ENCODE results near the gene SLC17A6.

Gene SLC17A6

GRCh38 chr11:22389526-22390282, 51.5 kb downstream of the SLC17A6 start:
- no peak for DNase-seq (ENCODE audit: low read depth in 3 of 3)

DNA sequence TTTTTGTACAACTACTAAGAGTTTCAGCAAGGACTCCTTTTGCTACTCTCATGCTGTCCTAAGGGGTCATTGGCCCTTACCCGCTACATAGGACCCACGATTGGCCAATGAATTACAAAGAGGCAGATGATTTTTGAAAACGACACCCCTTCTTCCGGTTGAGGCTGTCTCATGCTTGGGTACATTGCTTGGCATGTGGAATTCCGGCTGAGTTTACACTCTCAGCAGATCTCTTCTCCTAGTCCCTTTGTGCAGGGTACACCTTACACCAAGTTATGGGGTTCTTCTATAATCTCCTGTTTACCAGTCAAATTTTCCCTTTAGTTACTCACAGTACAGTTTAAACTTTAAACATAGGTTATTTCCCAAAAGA, 52.1 kb downstream of the SLC17A6 start:
- no peak for DNase-seq (ENCODE audit: low read depth in 3 of 3)

DNA sequence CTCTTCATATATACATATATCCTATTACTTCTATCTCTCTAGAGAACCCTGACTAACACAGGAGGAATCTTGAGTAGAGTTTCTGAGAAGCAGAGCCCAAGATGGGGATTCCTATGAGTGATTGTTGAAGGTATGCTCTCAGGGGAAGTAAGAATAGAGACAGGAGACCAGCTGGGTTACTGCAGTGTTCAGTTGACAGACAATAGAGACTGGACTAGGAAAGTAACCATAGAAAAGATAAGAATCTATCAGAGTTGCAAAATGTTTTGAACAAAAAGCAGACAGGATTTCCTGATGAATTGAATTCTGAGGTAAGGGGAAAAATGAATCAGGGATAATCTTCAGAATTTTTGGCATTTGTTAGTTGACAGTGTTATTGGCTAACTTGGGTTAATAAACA, 54.4 kb downstream of the SLC17A6 start:
- no peak for DNase-seq (ENCODE audit: low read depth in 3 of 3)

- no peak for DNase-seq (ENCODE audit: low read depth in 3 of 3)
Measured at GRCh38 chr11:22405377-22405776, 67.2 kb downstream of the SLC17A6 start.

GRCh38 chr11:22407267-22407666, 69.1 kb downstream of the SLC17A6 start:
- no peak for DNase-seq (ENCODE audit: low read depth in 3 of 3)

DNA sequence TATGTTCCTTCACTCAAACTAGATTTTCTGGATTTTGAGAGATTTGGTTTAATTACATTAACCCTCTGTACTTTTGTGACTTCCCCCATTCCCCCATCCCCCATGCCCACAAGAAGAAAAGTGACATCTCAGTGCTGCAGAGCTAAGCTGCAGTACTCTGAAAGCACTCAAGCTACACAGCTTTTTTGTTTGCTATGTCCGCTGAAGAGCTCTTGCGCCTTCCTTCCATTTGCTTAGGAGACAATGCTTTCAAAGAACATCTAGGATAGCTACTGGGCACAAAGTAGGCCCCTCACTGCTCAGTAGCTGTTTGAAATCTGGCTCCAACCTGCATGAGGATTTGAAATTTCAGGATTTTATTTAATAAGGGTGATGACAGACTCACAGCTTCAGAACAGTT, 69.7 kb downstream of the SLC17A6 start:
- no peak for DNase-seq (ENCODE audit: low read depth in 3 of 3)

DNA sequence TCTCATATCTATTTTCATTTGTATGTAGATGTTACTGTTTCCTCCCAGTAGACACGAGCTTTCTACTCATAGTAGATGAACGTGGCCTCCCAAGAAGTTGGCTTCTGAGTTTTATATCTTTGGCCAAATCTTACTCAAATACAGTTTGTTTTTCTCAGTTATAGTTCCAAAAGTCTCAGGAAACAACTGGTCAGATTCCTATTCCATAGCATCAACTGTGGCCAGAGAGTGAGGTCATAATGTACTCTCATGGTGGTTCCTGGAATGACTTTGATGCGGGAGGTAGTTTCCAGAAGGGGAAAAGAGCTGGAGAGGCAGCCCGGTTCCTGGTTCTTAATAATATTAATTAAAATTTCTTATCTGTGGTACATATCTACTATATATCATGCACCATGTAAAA, 77.3 kb downstream of the SLC17A6 start:
- DNase-seq (ENCODE audit: low read depth in 3 of 3), result no peak

DNA sequence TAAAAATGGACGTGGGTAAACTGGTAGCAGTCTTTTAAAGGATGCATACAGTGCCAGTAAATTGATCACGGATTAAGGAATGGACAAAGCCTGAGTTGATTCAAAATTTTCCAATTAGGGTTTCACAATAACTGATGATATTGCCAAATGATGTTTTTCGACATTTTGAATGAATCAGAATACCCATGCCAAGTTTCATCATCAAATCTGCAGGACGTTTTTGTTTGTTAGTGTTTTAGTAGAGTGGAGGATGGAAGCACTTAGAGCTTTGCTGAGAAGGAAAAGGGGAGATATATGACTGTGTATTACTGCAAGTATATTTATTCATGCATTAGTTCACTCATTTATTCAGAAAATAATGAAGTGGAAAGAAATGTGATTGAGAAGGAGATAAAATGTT, 78.3 kb downstream of the SLC17A6 start:
- no peak for DNase-seq (ENCODE audit: low read depth in 3 of 3)

DNA sequence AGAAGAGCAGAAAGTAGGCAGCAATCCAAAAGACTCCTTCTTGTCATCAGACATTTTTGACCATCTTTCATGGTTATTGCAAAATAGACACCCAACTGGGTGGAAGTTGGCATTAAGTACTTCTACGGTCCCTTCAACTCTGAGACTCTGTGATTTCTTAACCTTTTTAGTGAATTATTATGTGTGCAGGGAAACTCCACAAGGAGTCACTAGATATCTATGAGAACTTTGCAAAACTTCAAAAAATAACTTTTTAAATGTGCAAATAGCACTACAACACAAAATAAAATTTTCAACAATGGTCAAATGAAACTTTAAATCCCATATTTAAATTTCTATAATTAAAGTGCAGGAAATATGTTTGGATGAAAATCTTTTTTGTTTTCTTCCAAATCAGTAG, 88.7 kb downstream of the SLC17A6 start:
- no peak for DNase-seq (ENCODE audit: low read depth in 3 of 3)

Measured in stimulated activated CD4-positive, alpha-beta T cell treated with anti-CD3 and anti-CD28 coated beads, TNF-alpha, amount 100 ng/mL, for 24 hours (primary cell).